SK-N-SH (cell line): ENCODE results near the gene VASP.

Experiments
- CTCF ChIP-seq: fragments of 200-600 bp; sonication (generic); IDR thresholded peaks from 2 replicates; pipeline ENCODE4 v1.6.1; 2017; ENCODE audit warnings: antibody characterized with exemption, mild to moderate bottlenecking, moderate library complexity
- ELF1 ChIP-seq: IDR thresholded peaks from 2 replicates; pipeline ENCODE4 v1.4.0; 2012
- EP300 ChIP-seq, 2 experiments: IDR thresholded peaks; 2 replicates each; pipeline versions ENCODE4 v1.4.0 to v1.6.1; 2012; ENCODE audit warnings: borderline replicate concordance in 1 of 2, low read depth in 1 of 2, low read length in 1 of 2
- FOXJ3 ChIP-seq: sonication (generic); formaldehyde crosslinking; IDR thresholded peaks from 2 replicates; pipeline ENCODE4 v1.5.1; 2020; ENCODE audit warnings: mild to moderate bottlenecking, missing genetic modification reagents
- GABPA ChIP-seq: IDR thresholded peaks from 2 replicates; pipeline ENCODE4 v1.4.0; 2012; ENCODE audit warnings: low read depth, mild to moderate bottlenecking
- MEF2A ChIP-seq: IDR thresholded peaks from 2 replicates; pipeline ENCODE4 v1.4.0; 2012; ENCODE audit warnings: low read depth, borderline replicate concordance
- MXI1 ChIP-seq: IDR thresholded peaks from 2 replicates; pipeline ENCODE4 v1.6.1; 2012; ENCODE audit warnings: mild to moderate bottlenecking, low read depth, low read length, improper control_type of control experiment
- NFIC ChIP-seq: IDR thresholded peaks from 2 replicates; pipeline ENCODE4 v1.4.0; 2012; ENCODE audit warnings: borderline replicate concordance
- POLR2AphosphoS5 ChIP-seq: IDR thresholded peaks from 2 replicates; pipeline ENCODE4 v1.6.1; 2012; ENCODE audit warnings: low read depth, low read length
- REST ChIP-seq: IDR thresholded peaks from 2 replicates; pipeline ENCODE4 v1.6.1; 2012; ENCODE audit warnings: mild to moderate bottlenecking, low read depth, low read length, moderate library complexity
- SMC3 ChIP-seq: IDR thresholded peaks from 2 replicates; pipeline ENCODE4 v1.6.1; 2012; ENCODE audit warnings: low read depth, low read length, improper control_type of control experiment
- TAF1 ChIP-seq: IDR thresholded peaks from 2 replicates; pipeline ENCODE4 v1.6.1; 2012; ENCODE audit warnings: low read depth, mild to moderate bottlenecking, low read length, moderate library complexity, borderline replicate concordance
- YY1 ChIP-seq: IDR thresholded peaks from 2 replicates; pipeline ENCODE4 v1.4.0; 2012; ENCODE audit warnings: low read depth, mild to moderate bottlenecking
- ZBTB33 ChIP-seq: IDR thresholded peaks from 2 replicates; pipeline ENCODE4 v1.4.0; 2012; ENCODE audit warnings: low read depth, borderline replicate concordance

- TF ChIP-seq MXI1: no peak
- TF ChIP-seq MEF2A: no peak
- TF ChIP-seq POLR2AphosphoS5: no peak
- no peak for TF ChIP-seq CTCF
- TF ChIP-seq NFIC: no peak
- no peak for TF ChIP-seq SMC3
- no peak for TF ChIP-seq REST
- no peak for TF ChIP-seq YY1
- no peak for TF ChIP-seq TAF1
- no peak for TF ChIP-seq FOXJ3 (CRISPR knock-in tag)
- no peak for TF ChIP-seq ZBTB33
- no peak for TF ChIP-seq GABPA
- TF ChIP-seq EP300 (IDR thresholded peaks at IDR 0.05; ENCODE audit: borderline replicate concordance in 1 of 2, low read depth in 1 of 2, low read length in 1 of 2): no peak
- TF ChIP-seq ELF1: no peak
These were observed 9.5 kb upstream of the VASP start for GRCh38 chr19:45497791-45498190.
